Subcutaneous adipose tissue (tissue), 4 donors: ENCODE data around the gene CPN2. TPM values are rescaled to one million over a fixed set of nuclear protein-coding genes. Genes with fewer than 3 reads are reported as not detected.

Experiments used
- CTCF ChIP-seq: fragments of 450-650 bp; IDR thresholded peaks from one replicate; pipeline ENCODE4 v1.5.1; 2016; ENCODE audit warnings: low read depth, mild to moderate bottlenecking, control low read depth, antibody characterized with exemption, moderate library complexity
- total RNA-seq, 4 donors: library from RNA; depleted of rRNA; stranded (reverse); fragments of >200 nt; gene quantifications; one replicate each; pipeline ENCODE4 v1.1.0, GENCODE V29; 2016

The CPN2 gene
- total RNA-seq, 4 donors from 2014 or later, result 0.38 to 0.44 TPM; not detected in 2

GRCh38 chr3:194306771-194307640, 44.1 kb downstream of the CPN2 start:
- TF ChIP-seq CTCF, result no peak

GRCh38 chr3:194306109-194306686, 44.9 kb downstream of the CPN2 start:
- no peak for TF ChIP-seq CTCF

GRCh38 chr3:194305356-194306108, 45.6 kb downstream of the CPN2 start:
- TF ChIP-seq CTCF, result no peak

- no peak for TF ChIP-seq CTCF
These were observed 46.8 kb downstream of the CPN2 start for GRCh38 chr3:194304186-194304917.

- TF ChIP-seq CTCF, result no peak
These were observed 47.4 kb downstream of the CPN2 start for GRCh38 chr3:194303749-194304148.

- TF ChIP-seq CTCF, result no peak
These were observed 49.4 kb downstream of the CPN2 start for GRCh38 chr3:194301730-194302129.
